Stomach (tissue), 9 donors: Measurements from ENCODE around the gene ATL2. TPM values are rescaled to one million over a fixed set of nuclear protein-coding genes. Genes with fewer than 3 reads are reported as not detected.

Source experiments
- DNase-seq, 2 donors: peaks; one replicate each; pipeline versions ENCODE4 v3.0.0 to v3.0.0-alpha.2; 2013 to 2019
- H3K27ac ChIP-seq, 5 donors: fragments of 200-600 bp in 4 of 5; sonication (generic) in 4 of 5; one replicate each; pipeline ENCODE4 v1.5.1; 2013 to 2019; ENCODE audit warnings: mild to moderate bottlenecking in 1 of 5, moderate library complexity in 1 of 5
- H3K27me3 ChIP-seq, 3 donors: fragments of 200-600 bp; sonication (generic); one replicate each; pipeline ENCODE4 v1.5.1; 2017 to 2019; ENCODE audit warnings: mixed run types in 1 of 3
- H3K36me3 ChIP-seq, 4 donors: fragments of 200-600 bp; sonication (generic); 1 replicate in 3 of 4; 2 replicates in 1 of 4; pipeline ENCODE4 v1.5.1; 2016 to 2019
- H3K4me1 ChIP-seq, 4 donors: fragments of 200-600 bp; sonication (generic); one replicate each; pipeline ENCODE4 v1.5.1; 2016 to 2019
- H3K4me3 ChIP-seq, 4 donors: fragments of 200-600 bp; sonication (generic) in 3 of 4; one replicate each; pipeline ENCODE4 v1.5.1; 2016 to 2019; ENCODE audit warnings: mild to moderate bottlenecking in 1 of 4
- H3K9me3 ChIP-seq, 4 donors: fragments of 200-600 bp; sonication (generic); one replicate each; pipeline ENCODE4 v1.5.1; 2016 to 2019
- CTCF ChIP-seq, 7 experiments: fragments of 450-650 bp in 4 of 7; fragments of 200-600 bp in 3 of 7; sonication (generic) in 3 of 7; IDR thresholded peaks; one replicate each; pipeline ENCODE4 v1.5.1; 2016 to 2019; ENCODE audit warnings: antibody characterized with exemption in 7 of 7, control low read depth in 2 of 7, mild to moderate bottlenecking in 1 of 7
- EP300 ChIP-seq: sonication (generic); formaldehyde crosslinking; IDR thresholded peaks from one replicate; pipeline ENCODE4 v1.6.1; 2017; ENCODE audit warnings: antibody characterized with exemption
- POLR2A ChIP-seq, 4 donors: fragments of 450-650 bp; IDR thresholded peaks; one replicate each; pipeline ENCODE4 v1.6.1; 2016; ENCODE audit warnings: antibody characterized with exemption in 4 of 4, control low read depth in 2 of 4, mild to moderate bottlenecking in 1 of 4, moderate library complexity in 1 of 4
- POLR2AphosphoS5 ChIP-seq, 3 donors: sonication (generic); formaldehyde crosslinking; IDR thresholded peaks; one replicate each; pipeline ENCODE4 v1.6.1; 2016; ENCODE audit warnings: antibody characterized with exemption in 3 of 3
- WGBS, 5 donors: extraction: QIAGEN DNeasy Blood & Tissue Kit in 3 of 5; methylation state at CpG; one replicate each; pipeline versions ENCODE4 v1.1.5 to v1.1.7; 2013 to 2018; 5-methylcytosine and 5-hydroxymethylcytosine counted together
- intact Hi-C: fragments of 100-400 bp; cut with DNase I; formaldehyde crosslinking; loops from one replicate; pipeline ENCODE4 v1.15.1; 2023; ENCODE audit warnings: low total_unique reads
- polyA plus RNA-seq, 3 donors: library from polyadenylated mRNA; stranded (reverse); fragments of 200-250 nt; gene quantifications; one replicate each; pipeline ENCODE4 v1.2.3, GENCODE V29; 2013
- total RNA-seq, 5 donors: library from RNA; depleted of rRNA; stranded (reverse); fragments of >200 nt; gene quantifications; one replicate each; pipeline versions ENCODE4 v1.1.0 to v1.2.3, GENCODE V29; 2014 to 2016
- donor health status: healthy with polysubstance abuse.
- donor health status: Bipolar disorder and iron deficiency.
- donor health status: healthy.

ATL2 gene
- total and polyA plus RNA-seq, 8 donors, result 8.4 to 462 (median 64.2) TPM

DNA sequence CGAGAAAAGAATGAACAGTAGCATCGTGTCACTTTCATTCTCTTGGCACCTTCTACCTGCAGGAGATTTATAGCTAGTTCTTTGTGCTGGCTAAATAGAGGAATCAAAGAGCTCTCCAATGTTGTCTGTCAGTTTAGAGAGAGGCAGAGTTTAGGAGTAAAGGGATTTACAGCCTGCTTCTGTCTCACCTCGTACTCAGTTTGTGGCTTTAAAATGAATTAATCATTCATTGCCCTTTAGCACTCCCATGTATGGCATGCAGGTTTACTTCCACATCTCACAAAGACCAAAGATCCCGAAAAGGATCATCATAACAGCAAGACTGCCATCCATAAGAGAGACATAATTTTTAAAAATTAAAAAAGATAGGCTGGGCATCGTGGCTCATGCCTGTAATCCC is 42.4 kb upstream of the ATL2 start:
- Histone ChIP-seq H3K36me3 (no peaks in the 10 kb centered on the region), H3K4me1 (peaks cover 0 to 21% (median 5%) of the 10 kb centered on the region in 4 donors), H3K4me3 (no peak overlapping the region), H3K27me3 (no peaks in the 10 kb centered on the region), H3K27ac (no peak overlapping the region), H3K9me3 (no peaks in the 10 kb centered on the region)
- intact Hi-C loops, result no loop called here
- no peak for DNase-seq
- 70 to 83% (median 75%) methylated on average over 5 of the region's 5 CpGs for WGBS, 5 donors
- TF ChIP-seq EP300, result no peak
- TF ChIP-seq POLR2A (IDR thresholded peaks at IDR 0.05), result no peak
- TF ChIP-seq CTCF (IDR thresholded peaks at IDR 0.05), result no peak
- TF ChIP-seq POLR2AphosphoS5 (IDR thresholded peaks at IDR 0.05), result no peak

DNA sequence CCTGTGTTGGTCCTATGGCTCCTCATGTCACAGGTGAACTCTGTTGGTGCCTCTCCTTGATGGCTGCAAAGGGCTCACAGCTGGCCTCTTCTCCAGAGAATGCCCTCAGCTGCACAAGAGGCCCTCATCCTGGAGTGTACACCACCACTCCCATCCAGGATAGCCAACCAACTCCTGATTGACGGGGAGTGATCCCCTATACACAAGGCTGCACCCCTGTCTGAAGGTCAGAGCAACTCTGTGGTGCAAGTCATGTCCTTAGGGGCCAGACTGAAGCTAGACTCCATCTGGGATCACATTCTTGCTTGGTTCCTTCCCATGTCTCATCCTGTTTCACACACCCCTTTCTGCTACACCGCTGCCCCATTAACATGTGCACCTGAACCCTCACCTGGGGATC is 41.7 kb upstream of the ATL2 start:
- intact Hi-C loops, result no loop called here
- H3K4me3 ChIP-seq, result no peak overlapping the region
- peaks cover 0 to 21% (median 5%) of the 10 kb centered on the region in 4 donors for H3K4me1 ChIP-seq
- peaks cover 0 to 3% (median 1%) of the 10 kb centered on the region in 4 donors for H3K9me3 ChIP-seq
- 91 to 96% (median 92%) methylated on average over 2 of the region's 2 CpGs for WGBS, 5 donors
- no peak for DNase-seq
- no peaks in the 10 kb centered on the region for H3K27me3 ChIP-seq
- no peaks in the 10 kb centered on the region for H3K36me3 ChIP-seq
- TF ChIP-seq EP300 (no peak), POLR2A (IDR thresholded peaks at IDR 0.05) (no peak), POLR2AphosphoS5 (IDR thresholded peaks at IDR 0.05) (no peak), CTCF (IDR thresholded peaks at IDR 0.05) (no peak)
- H3K27ac ChIP-seq, result no peak overlapping the region

GRCh38 chr2:38417745-38418689 is 40.9 kb upstream of the ATL2 start:
- intact Hi-C loops, result no loop called here
- TF ChIP-seq POLR2A (IDR thresholded peaks at IDR 0.05), result no peak
- no peak for TF ChIP-seq EP300
- TF ChIP-seq POLR2AphosphoS5 (IDR thresholded peaks at IDR 0.05), result no peak
- no peaks in the 10 kb centered on the region for H3K27me3 ChIP-seq
- no peak overlapping the region for H3K4me3 ChIP-seq
- no peak overlapping the region for H3K27ac ChIP-seq
- H3K9me3 ChIP-seq, result peaks cover 0 to 9% (median 5%) of the 10 kb centered on the region in 4 donors
- H3K36me3 ChIP-seq, result no peaks in the 10 kb centered on the region
- peaks cover 0 to 21% (median 5%) of the 10 kb centered on the region in 4 donors for H3K4me1 ChIP-seq
- no peak for DNase-seq
- 58 to 76% (median 66%) methylated on average over 7 of the region's 7 CpGs for WGBS, 5 donors

DNA sequence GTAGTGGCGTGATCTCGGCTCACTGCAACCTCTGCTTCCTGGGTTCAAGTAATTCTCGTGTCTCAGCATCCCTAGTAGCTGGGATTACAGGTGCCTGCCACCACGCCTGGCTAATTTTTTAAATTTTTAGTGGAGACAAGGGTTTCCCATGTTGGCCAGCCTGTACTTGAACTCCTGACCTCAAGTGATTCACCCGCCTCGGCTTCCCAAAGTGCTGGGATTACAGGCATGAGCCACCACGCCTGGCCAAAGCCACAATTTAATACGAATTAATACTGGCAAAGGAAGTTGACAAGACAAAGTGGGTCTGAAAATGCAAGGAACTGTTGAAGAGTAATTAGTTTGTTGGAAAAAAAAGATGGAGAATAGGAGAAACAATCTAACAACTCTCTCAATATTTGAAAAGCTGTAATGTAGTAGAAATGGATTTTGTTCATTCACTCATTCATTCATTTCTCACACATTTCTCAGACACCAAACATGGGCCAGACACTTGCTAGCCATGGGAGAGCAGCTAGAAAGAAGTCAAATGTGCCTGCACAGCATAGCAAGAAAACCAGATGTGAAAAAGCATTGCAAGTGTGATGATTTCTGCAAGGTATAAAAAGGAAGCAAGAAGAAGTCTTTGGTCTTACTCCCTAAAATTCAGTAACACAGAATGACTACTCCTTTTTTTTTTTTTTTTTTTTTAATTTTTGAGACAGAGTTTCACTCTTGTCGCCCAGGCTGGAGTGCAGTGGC is 39.4 kb upstream of the ATL2 start:
- no peak overlapping the region for H3K4me3 ChIP-seq
- H3K36me3 ChIP-seq, result no peaks in the 10 kb centered on the region
- peaks cover 8 to 23% (median 17%) of the 10 kb centered on the region in 4 donors for H3K9me3 ChIP-seq
- no peak for DNase-seq
- intact Hi-C loops, result no loop called here
- 75 to 87% (median 81%) methylated on average over 9 of the region's 9 CpGs for WGBS, 5 donors
- H3K4me1 ChIP-seq, result peaks cover 0 to 21% (median 5%) of the 10 kb centered on the region in 4 donors
- no peak overlapping the region for H3K27ac ChIP-seq
- no peaks in the 10 kb centered on the region for H3K27me3 ChIP-seq
- no peak for TF ChIP-seq EP300

- Histone ChIP-seq H3K27me3 (no peaks in the 10 kb centered on the region), H3K4me3 (no peak overlapping the region), H3K4me1 (peaks cover 0 to 21% (median 5%) of the 10 kb centered on the region in 4 donors), H3K27ac (no peak overlapping the region), H3K9me3 (peaks cover 8 to 23% (median 17%) of the 10 kb centered on the region in 4 donors), H3K36me3 (no peaks in the 10 kb centered on the region)
- TF ChIP-seq EP300, result no peak
- intact Hi-C loops, result no loop called here
- no peak for DNase-seq
- 86 to 90% (median 90%) methylated on average over 4 of the region's 4 CpGs for WGBS, 5 donors
These were observed 38.7 kb upstream of the ATL2 start for GRCh38 chr2:38415728-38416291.
